ENCODE measurements around the gene RNF187.

RNF187 gene

DNA sequence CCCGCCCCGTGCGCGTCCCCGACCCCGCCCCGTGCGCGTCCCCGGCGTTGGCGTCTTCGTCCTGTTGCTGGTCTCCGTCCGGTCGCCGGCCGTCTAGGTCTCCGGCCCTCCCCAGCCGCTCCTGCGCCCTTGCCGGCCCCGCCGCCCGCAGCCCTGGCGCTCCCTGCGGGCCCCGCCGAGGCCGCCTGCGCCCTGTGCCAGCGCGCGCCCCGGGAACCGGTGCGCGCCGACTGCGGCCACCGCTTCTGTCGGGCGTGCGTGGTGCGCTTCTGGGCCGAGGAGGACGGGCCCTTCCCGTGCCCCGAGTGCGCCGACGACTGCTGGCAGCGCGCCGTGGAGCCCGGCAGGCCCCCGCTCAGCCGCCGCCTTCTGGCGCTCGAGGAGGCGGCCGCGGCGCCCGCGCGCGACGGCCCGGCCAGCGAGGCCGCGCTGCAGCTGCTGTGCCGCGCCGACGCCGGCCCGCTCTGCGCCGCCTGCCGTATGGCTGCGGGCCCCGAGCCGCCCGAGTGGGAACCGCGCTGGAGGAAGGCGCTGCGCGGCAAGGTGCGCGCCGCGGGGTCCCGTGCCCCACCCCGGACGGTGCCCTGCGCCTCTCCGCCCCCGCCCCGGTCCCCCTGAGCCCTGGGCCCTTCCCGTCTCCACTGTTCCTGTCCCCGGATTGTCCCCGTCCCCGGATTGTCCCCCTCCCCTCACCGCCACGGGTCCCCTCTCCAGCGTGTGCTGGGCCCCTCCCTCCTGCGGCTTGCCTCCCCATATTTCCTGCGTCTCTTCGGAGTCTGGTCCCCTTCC, at the start of gene RNF187:
TSS of gene RNF187 (plus strand) at position 47 of the 789 bp plus-strand sequence.
- TF ChIP-seq CTCF (IDR thresholded peaks at IDR 0.05; ENCODE audit: low read depth, low read length): no peak
- no peak for DNase-seq (ENCODE audit: extremely low read depth, low read depth)

DNA sequence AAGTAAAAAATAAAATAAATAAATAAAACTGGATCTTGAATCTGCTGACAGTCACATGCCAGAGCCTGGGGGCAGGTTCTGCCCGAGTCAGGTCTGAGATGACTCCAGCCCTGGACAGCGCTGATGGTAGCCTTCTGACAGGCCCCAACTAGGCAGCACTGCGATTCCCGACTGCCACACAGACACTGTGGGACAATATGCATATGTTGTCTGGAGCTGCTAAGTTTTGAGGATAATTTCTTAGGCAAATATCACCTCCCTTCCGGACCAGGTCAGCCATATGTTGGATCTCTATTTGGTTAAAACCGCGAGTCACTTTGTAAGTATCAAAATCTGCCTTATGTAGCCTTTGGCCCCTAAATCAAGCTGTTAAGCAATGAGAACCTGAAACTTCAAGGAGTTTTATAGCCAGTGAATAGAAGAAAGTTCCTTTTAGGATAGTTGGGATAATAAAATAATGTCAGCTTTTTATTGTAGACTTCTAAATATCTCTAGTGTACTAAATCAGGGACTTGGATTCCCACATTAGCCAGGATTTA, 49.7 kb upstream of the RNF187 start:
- TF ChIP-seq CTCF (IDR thresholded peaks at IDR 0.05; ENCODE audit: low read depth, low read length): no peak
- no peak for DNase-seq (ENCODE audit: extremely low read depth, low read depth)

DNA sequence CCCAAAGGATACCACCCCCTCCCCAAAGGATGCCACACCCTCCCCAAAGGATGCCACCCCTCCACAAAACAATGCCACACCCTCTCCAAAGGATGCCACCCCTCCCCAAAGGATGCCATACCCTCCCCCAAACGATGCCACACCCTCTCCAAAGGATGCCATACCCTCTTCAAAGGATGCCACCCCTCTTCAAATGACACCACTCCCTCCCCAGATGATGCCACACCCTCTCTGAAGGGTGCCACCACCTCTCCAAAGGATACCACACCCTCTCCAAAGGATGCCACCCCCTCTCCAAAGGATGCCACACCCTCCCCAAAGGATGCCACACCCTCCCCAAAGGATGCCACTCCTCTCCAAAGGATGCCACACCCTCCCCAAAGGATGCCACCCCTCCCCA, 48.9 kb upstream of the RNF187 start:
- no peak for DNase-seq (ENCODE audit: extremely low read depth, low read depth)
- TF ChIP-seq CTCF (IDR thresholded peaks at IDR 0.05; ENCODE audit: low read depth, low read length): no peak

GRCh38 chr1:228440761-228441500, 46.3 kb upstream of the RNF187 start:
- TF ChIP-seq CTCF (IDR thresholded peaks at IDR 0.05; ENCODE audit: low read depth, low read length): no peak
- DNase-seq (ENCODE audit: extremely low read depth, low read depth): no peak

DNA sequence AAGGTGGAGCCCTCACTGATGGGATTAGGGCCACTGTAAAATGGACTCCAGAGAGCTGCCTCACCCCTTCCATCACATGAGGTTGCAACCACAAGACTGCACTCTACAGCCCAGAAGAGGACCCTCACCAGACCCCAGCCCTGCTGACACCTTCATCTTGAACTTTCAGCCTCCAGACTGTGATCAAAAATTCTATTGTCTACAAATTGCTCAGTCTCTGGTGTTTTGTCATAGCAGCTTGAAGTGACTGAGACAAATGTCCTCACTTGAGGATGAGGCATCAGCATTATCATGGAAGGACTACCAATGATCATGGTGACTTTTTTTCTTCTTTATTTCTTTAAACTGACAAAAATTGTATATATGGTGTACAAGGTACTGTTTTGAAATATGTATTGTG, 43.8 kb upstream of the RNF187 start:
- DNase-seq (ENCODE audit: extremely low read depth, low read depth): no peak
- no peak for TF ChIP-seq CTCF (IDR thresholded peaks at IDR 0.05; ENCODE audit: low read depth, low read length)

- TF ChIP-seq CTCF (IDR thresholded peaks at IDR 0.05; ENCODE audit: low read depth, low read length): no peak
- DNase-seq (ENCODE audit: extremely low read depth, low read depth): no peak
These were observed 41.7 kb upstream of the RNF187 start for GRCh38 chr1:228445490-228445842.

Data from AG09319 (cell line).